Hepatocyte (in vitro differentiated cells): Measurements from ENCODE around the gene C2CD3. TPM values are rescaled to one million over a fixed set of nuclear protein-coding genes. Genes with fewer than 3 reads are reported as not detected.

Experiments used
- DNase-seq: peaks from one replicate; pipeline ENCODE4 v3.0.0-alpha.2; 2016; ENCODE audit warnings: low spot score
- H2AFZ ChIP-seq: fragments of 200-600 bp; sonication (generic); 2 replicates; pipeline ENCODE4 v1.6.0; 2016; ENCODE audit warnings: antibody characterized with exemption, mild to moderate bottlenecking
- H3K27ac ChIP-seq: fragments of 200-600 bp; sonication (generic); 2 replicates; pipeline ENCODE4 v1.5.1; 2016; ENCODE audit warnings: mild to moderate bottlenecking
- H3K27me3 ChIP-seq: fragments of 200-600 bp; sonication (generic); 2 replicates; pipeline ENCODE4 v1.6.1; 2016
- H3K36me3 ChIP-seq: fragments of 200-600 bp; sonication (generic); replicated peaks from 2 replicates; pipeline ENCODE4 v1.5.1; 2016; ENCODE audit warnings: low read depth; ENCODE audit not compliant: insufficient read depth
- H3K4me1 ChIP-seq: fragments of 200-600 bp; sonication (generic); 2 replicates; pipeline ENCODE4 v1.5.1; 2016; ENCODE audit warnings: mild to moderate bottlenecking, moderate library complexity; ENCODE audit not compliant: insufficient read depth
- H3K4me2 ChIP-seq: fragments of 200-600 bp; sonication (generic); 2 replicates; pipeline ENCODE4 v1.6.0; 2016
- H3K4me3 ChIP-seq: fragments of 200-600 bp; sonication (generic); 2 replicates; pipeline ENCODE4 v1.5.1; 2016; ENCODE audit warnings: mild to moderate bottlenecking
- H3K79me2 ChIP-seq: fragments of 200-600 bp; sonication (generic); 2 replicates; pipeline ENCODE4 v1.6.0; 2017; ENCODE audit warnings: mild to moderate bottlenecking
- H3K9me2 ChIP-seq: fragments of 200-600 bp; sonication (generic); replicated peaks from 2 replicates; pipeline ENCODE4 v1.6.0; 2017; ENCODE audit warnings: mild to moderate bottlenecking; ENCODE audit not compliant: insufficient read depth
- H3K9me3 ChIP-seq: fragments of 200-600 bp; sonication (generic); 2 replicates; pipeline ENCODE4 v1.5.1; 2016; ENCODE audit warnings: low read depth, mild to moderate bottlenecking
- H4K20me1 ChIP-seq: fragments of 200-600 bp; sonication (generic); 2 replicates; pipeline ENCODE4 v1.6.0; 2016; ENCODE audit warnings: mild to moderate bottlenecking; ENCODE audit not compliant: insufficient read depth, poor library complexity, severe bottlenecking
- CTCF ChIP-seq: fragments of 200-600 bp; sonication (generic); IDR thresholded peaks from 2 replicates; pipeline ENCODE4 v1.5.1; 2016; ENCODE audit warnings: antibody characterized with exemption, mild to moderate bottlenecking; ENCODE audit not compliant: poor library complexity
- EZH2 ChIP-seq: fragments of 200-600 bp; sonication (generic); IDR thresholded peaks from 2 replicates; pipeline ENCODE4 v1.6.1; 2016; ENCODE audit warnings: antibody characterized with exemption, mild to moderate bottlenecking, borderline replicate concordance
- EZH2phosphoT487 ChIP-seq: fragments of 200-600 bp; sonication (generic); IDR thresholded peaks from one replicate; pipeline ENCODE4 v1.6.1; 2018; ENCODE audit warnings: antibody characterized with exemption, mild to moderate bottlenecking, low read depth, moderate library complexity; ENCODE audit not compliant: unreplicated experiment, severe bottlenecking
- WGBS: methylation state at CpG from one replicate; pipeline ENCODE4 v1.1.6; 2016; ENCODE audit warnings: low lambda C conversion rate; ENCODE audit errors: missing lambda C conversion rate; 5-methylcytosine and 5-hydroxymethylcytosine counted together
- polyA plus RNA-seq: library from polyadenylated mRNA; unstranded; fragments of >200 nt; fragmentation: Nextera tagmentation; extraction: Ambion mirVana; gene quantifications from 2 replicates; pipeline ENCODE4 v1.2.1, GENCODE V29; 2016
- total RNA-seq: library from RNA; depleted of rRNA; stranded (reverse); fragments of >200 nt; gene quantifications from 2 replicates; pipeline ENCODE4 v1.2.3, GENCODE V29; 2014

The C2CD3 gene
- total and polyA plus RNA-seq, 2 experiments from 2014 or later: 9.8 to 16.3 TPM

GRCh38 chr11:74091549-74091948, 79.3 kb downstream of the C2CD3 start:
- Histone ChIP-seq H3K4me2 (no peak overlapping the region), H3K9me3 (no peaks in the 10 kb centered on the region), H2AFZ (no peak overlapping the region), H3K36me3 (no peaks in the 10 kb centered on the region), H3K4me3 (no peak overlapping the region), H3K27ac (no peak overlapping the region), H3K79me2 (no peaks in the 10 kb centered on the region), H3K9me2 (no peaks in the 10 kb centered on the region), H3K4me1 (no peaks in the 10 kb centered on the region), H4K20me1 (no peaks in the 10 kb centered on the region), H3K27me3 (no peaks in the 10 kb centered on the region)
- WGBS: 89% methylated on average over 1 of the region's 1 CpG
- no peak for TF ChIP-seq EZH2
- TF ChIP-seq EZH2phosphoT487: no peak
- no peak for TF ChIP-seq CTCF
- no peak for DNase-seq

GRCh38 chr11:74090701-74091100, 80.1 kb downstream of the C2CD3 start:
- Histone ChIP-seq H3K36me3 (no peaks in the 10 kb centered on the region), H3K9me2 (no peaks in the 10 kb centered on the region), H3K27me3 (no peaks in the 10 kb centered on the region), H4K20me1 (no peaks in the 10 kb centered on the region), H3K9me3 (no peaks in the 10 kb centered on the region), H3K4me1 (no peaks in the 10 kb centered on the region), H3K79me2 (no peaks in the 10 kb centered on the region), H3K4me3 (no peak overlapping the region), H3K27ac (no peak overlapping the region), H2AFZ (no peak overlapping the region), H3K4me2 (no peak overlapping the region)
- no peak for DNase-seq
- WGBS: 96% methylated on average over 3 of the region's 3 CpGs
- TF ChIP-seq EZH2phosphoT487: no peak
- TF ChIP-seq CTCF: peak; percentile 11

- Histone ChIP-seq H3K9me2 (no peaks in the 10 kb centered on the region), H3K4me1 (no peaks in the 10 kb centered on the region), H3K27ac (no peak overlapping the region), H3K27me3 (no peaks in the 10 kb centered on the region), H4K20me1 (no peaks in the 10 kb centered on the region), H3K4me2 (no peak overlapping the region), H3K79me2 (no peaks in the 10 kb centered on the region), H3K9me3 (no peaks in the 10 kb centered on the region), H3K4me3 (no peak overlapping the region), H3K36me3 (no peaks in the 10 kb centered on the region), H2AFZ (no peak overlapping the region)
- no peak for TF ChIP-seq EZH2
- 71% methylated on average over 5 of the region's 5 CpGs for WGBS
- DNase-seq: no peak
These were observed 84.4 kb downstream of the C2CD3 start for GRCh38 chr11:74086242-74086884.

- H3K36me3 ChIP-seq: no peaks in the 10 kb centered on the region
- DNase-seq: no peak
- 76% methylated on average over 6 of the region's 6 CpGs for WGBS
- no peaks in the 10 kb centered on the region for H3K9me3 ChIP-seq
- no peak overlapping the region for H2AFZ ChIP-seq
- no peak for TF ChIP-seq CTCF
- no peak for TF ChIP-seq EZH2
- no peak for TF ChIP-seq EZH2phosphoT487
- no peak overlapping the region for H3K27ac ChIP-seq
- no peaks in the 10 kb centered on the region for H3K27me3 ChIP-seq
- no peaks in the 10 kb centered on the region for H3K9me2 ChIP-seq
- H4K20me1 ChIP-seq: no peaks in the 10 kb centered on the region
- H3K4me3 ChIP-seq: no peak overlapping the region
- H3K4me2 ChIP-seq: no peak overlapping the region
- no peaks in the 10 kb centered on the region for H3K79me2 ChIP-seq
- no peaks in the 10 kb centered on the region for H3K4me1 ChIP-seq
These were observed 85.3 kb downstream of the C2CD3 start for GRCh38 chr11:74085542-74085892.
